Measurements from ENCODE around the gene GPBP1L1. TPM values are rescaled to one million over a fixed set of nuclear protein-coding genes. Genes with fewer than 3 reads are reported as not detected.

The GPBP1L1 gene
- polyA plus RNA-seq, 1 donor from 2014 or later, result 55.1 TPM

- H3K9me3 ChIP-seq (ENCODE audit: low read length), result no peaks in the 10 kb centered on the region
- H3K79me2 ChIP-seq (replicated peaks; ENCODE audit: insufficient read depth, low read length), result no peaks in the 10 kb centered on the region
- no peaks in the 10 kb centered on the region for H3K27me3 ChIP-seq (ENCODE audit: insufficient read depth, low read depth, low read length)
- no peaks in the 10 kb centered on the region for H3F3A ChIP-seq (ENCODE audit: insufficient read depth, low read length, poor library complexity, severe bottlenecking)
- no peak overlapping the region for H3K4me2 ChIP-seq (ENCODE audit: low read length)
- TF ChIP-seq REST (IDR thresholded peaks at IDR 0.05; ENCODE audit: borderline replicate concordance), result no peak
- TF ChIP-seq EP300 (conservative IDR thresholded peaks at IDR 0.05; ENCODE audit: poor library complexity, severe bottlenecking), result no peak
- TF ChIP-seq MXI1 (conservative IDR thresholded peaks at IDR 0.05; ENCODE audit: poor library complexity, severe bottlenecking), result no peak
- H2AFZ ChIP-seq (ENCODE audit: low read depth, low read length), result no peak overlapping the region
- no peak overlapping the region for H3K27ac ChIP-seq (ENCODE audit: low read length)
- no peaks in the 10 kb centered on the region for H4K20me1 ChIP-seq (ENCODE audit: insufficient read depth)
- no peaks in the 10 kb centered on the region for H3K9me2 ChIP-seq (ENCODE audit: insufficient read depth, low read length)
- H3K36me3 ChIP-seq (ENCODE audit: insufficient read depth, low read length), result peaks cover 5% of the 10 kb centered on the region
- H3K9ac ChIP-seq (ENCODE audit: low read length), result no peak overlapping the region
- no peak overlapping the region for H3K4me3 ChIP-seq (ENCODE audit: low read length)
Observed at GRCh38 chr1:45629035-45629434, 57.3 kb downstream of the GPBP1L1 start.

- no peaks in the 10 kb centered on the region for H3K9me3 ChIP-seq (ENCODE audit: low read length)
- no peaks in the 10 kb centered on the region for H4K20me1 ChIP-seq (ENCODE audit: insufficient read depth)
- peaks cover 3% of the 10 kb centered on the region for H3K36me3 ChIP-seq (ENCODE audit: insufficient read depth, low read length)
- no peak within 1 kb of the TSS for H3K27ac ChIP-seq (ENCODE audit: low read length)
- no peaks in the 10 kb centered on the region for H3K9me2 ChIP-seq (ENCODE audit: insufficient read depth, low read length)
- H3K4me2 ChIP-seq (ENCODE audit: low read length), result no peak within 1 kb of the TSS
- H3K4me3 ChIP-seq (ENCODE audit: low read length), result no peak within 1 kb of the TSS
- no peaks in the 10 kb centered on the region for H3F3A ChIP-seq (ENCODE audit: insufficient read depth, low read length, poor library complexity, severe bottlenecking)
- H3K9ac ChIP-seq (ENCODE audit: low read length), result no peak within 1 kb of the TSS
- H3K79me2 ChIP-seq (replicated peaks; ENCODE audit: insufficient read depth, low read length), result no peaks in the 10 kb centered on the region
- H3K27me3 ChIP-seq (ENCODE audit: insufficient read depth, low read depth, low read length), result no peaks in the 10 kb centered on the region
- no peak within 1 kb of the TSS for H2AFZ ChIP-seq (ENCODE audit: low read depth, low read length)
- no peak for TF ChIP-seq SMC3 (conservative IDR thresholded peaks at IDR 0.05; ENCODE audit: poor library complexity)
- no peak for TF ChIP-seq REST (IDR thresholded peaks at IDR 0.05; ENCODE audit: borderline replicate concordance)
- no peak for TF ChIP-seq EP300 (conservative IDR thresholded peaks at IDR 0.05; ENCODE audit: poor library complexity, severe bottlenecking)
- no peak for TF ChIP-seq MXI1 (conservative IDR thresholded peaks at IDR 0.05; ENCODE audit: poor library complexity, severe bottlenecking)
- no peak for TF ChIP-seq POLR2AphosphoS5 (IDR thresholded peaks at IDR 0.05)
- TF ChIP-seq TAF1 (IDR thresholded peaks at IDR 0.05; ENCODE audit: low read depth), result no peak
- TF ChIP-seq EZH2 (IDR thresholded peaks at IDR 0.05; ENCODE audit: borderline replicate concordance, insufficient read depth, low read length, poor library complexity, severe bottlenecking), result no peak
- TF ChIP-seq RAD21 (conservative IDR thresholded peaks at IDR 0.05), result no peak
- no peak for TF ChIP-seq CTCF (IDR thresholded peaks at IDR 0.05; ENCODE audit: poor library complexity, severe bottlenecking)
Observed at GRCh38 chr1:45623972-45624371, 62.4 kb downstream of the GPBP1L1 start, which contains the start of gene CCDC17. Gene CCDC17, minus strand, starts transcription at chr1:45624054. Its CDS starts 145 bp downstream, at chr1:45623909.

Measured in neural cell (in vitro differentiated cells).